Dedifferentiated amniotic fluid mesenchymal stem cell (primary cell): ENCODE measurements around the gene GNL2.
A peak's percentile ranks its signal among the peaks of the same experiment; 100 is the strongest.

ENCODE experiments used
- DNase-seq: peaks from one replicate; pipeline ENCODE4 v3.0.0-alpha.2; 2016; ENCODE audit errors: extremely low spot score

Gene GNL2

GRCh38 chr1:37595440-37596181 lies at the start of gene GNL2:
GNL2 (minus strand) TSS chr1:37595937; CDS start chr1:37595822, 115 bp downstream.
- peak; percentile 97 for DNase-seq

- DNase-seq, result no peak
Measured at GRCh38 chr1:37641059-37641458, 45.3 kb upstream of the GNL2 start.

DNA sequence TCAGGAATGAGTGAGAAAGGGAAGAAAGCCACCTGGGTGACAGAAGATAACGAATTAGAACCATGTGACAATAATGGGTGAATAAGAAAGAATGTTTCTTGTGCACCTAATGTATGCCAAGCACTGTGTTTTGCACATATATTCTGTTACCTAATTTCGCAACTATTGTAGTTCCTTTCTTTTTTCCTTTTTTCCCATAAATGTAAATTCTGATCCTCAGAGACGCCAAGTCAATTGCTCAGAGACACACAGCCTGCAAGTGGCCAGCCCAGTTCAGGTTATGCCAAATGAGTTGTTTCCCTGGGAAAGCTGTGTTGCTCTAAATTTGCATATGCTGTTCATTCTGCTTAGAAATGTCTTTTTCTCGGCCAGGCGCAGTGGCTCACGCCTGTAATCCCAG lies 40.7 kb upstream of the GNL2 start:
- no peak for DNase-seq

DNA sequence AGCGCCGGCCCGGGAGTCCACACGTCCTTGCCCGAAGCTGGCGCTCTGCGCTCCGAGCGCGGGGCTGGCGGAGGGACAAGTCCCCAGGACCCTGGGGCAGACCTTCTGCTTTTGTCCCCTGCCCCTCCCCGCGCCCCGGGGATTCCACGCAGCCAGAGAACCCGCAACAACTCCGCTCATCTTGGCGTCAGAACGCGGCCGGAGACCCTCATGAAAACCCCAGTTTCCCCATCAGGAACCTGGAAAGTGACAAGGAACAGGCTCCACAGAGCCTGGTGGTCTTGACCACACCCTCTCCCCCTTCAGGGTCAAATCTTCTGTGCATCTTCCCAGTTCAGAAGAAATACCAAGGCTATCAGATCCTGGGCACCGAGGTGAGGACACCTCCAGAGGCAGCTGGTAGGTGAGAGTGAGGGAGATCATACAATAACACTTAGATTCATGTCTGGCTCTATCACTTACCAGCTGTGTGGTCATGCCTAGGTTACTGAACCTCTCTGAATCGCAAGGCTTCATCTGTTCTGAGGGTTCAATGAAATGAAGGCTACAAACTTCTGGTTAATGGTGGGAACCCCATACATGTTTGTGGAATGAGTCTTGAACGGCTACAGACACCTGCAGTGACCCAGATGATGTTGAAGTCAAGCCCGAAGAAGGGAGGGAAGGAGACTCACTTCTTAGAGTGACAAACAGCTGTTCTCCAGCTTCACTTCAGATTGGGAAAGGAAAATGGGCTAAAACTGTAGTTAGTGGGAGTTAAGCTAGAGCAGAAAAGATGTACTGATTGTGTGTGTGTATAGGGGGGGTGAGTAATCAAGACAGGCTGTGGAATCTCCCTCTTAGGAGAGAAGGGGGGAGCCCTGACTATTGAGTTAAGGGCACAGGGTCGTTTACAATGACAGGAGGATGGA lies 39.5 kb upstream of the GNL2 start:
- no peak for DNase-seq

DNA sequence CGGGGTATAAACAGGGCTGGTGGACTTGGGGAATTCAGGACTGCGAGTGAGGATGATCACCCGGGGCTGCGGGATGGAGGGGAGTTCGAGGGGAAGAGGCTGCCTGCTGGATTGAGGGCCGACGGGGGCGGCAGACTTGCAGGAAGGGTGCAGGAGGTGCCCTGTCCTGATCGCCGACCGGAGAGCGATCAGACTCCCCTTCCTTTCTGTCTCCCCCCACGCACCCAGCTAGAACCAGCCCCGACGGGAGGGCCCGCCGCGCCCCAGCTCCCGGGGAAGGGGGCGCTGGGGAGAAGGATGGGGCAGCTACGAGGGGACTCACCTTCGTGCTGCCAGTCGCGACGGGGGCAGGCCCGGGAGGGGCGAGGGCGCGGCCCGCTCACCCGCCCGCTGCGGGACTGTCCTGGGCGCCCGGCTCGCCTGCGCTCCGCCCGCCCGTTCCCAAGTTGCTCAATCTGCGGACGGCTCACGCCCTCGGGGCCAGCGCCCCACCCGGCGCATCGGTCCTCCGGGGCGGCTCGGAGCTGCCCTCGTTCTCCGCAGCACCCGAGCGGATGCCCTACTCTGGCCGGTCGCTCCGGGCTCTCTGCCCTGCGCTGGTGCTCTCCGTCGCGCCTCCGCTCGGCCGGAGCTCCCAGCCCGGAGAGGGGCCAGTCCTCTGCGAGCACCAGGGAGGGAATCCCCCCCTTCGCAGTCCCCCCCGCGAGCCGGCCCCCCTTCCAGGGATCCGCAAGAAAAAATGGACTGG lies 38.7 kb upstream of the GNL2 start, which contains the start of gene RSPO1:
TSS of gene RSPO1 (minus strand) at position 649 of the 748 bp plus-strand sequence. CDS start 5,231 bp downstream, outside the sequence.
- DNase-seq, result no peak

DNA sequence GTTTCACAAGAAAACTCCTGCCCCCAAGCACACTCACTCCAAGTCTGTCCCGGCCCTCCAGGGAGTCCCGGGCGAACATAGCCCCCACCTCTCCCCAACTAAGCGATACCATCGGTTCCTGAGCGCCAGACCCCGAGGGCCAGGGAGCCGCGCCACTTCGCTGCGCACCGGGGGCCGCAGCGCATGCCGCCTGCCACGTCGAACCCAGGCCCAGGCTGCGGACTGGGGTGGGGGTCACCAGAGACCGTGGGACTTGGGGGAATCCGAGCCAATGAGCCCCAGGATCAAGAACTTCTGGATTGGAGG lies 38.2 kb upstream of the GNL2 start:
- DNase-seq, result no peak

GRCh38 chr1:37633040-37633937 lies 37.6 kb upstream of the GNL2 start:
- no peak for DNase-seq

DNA sequence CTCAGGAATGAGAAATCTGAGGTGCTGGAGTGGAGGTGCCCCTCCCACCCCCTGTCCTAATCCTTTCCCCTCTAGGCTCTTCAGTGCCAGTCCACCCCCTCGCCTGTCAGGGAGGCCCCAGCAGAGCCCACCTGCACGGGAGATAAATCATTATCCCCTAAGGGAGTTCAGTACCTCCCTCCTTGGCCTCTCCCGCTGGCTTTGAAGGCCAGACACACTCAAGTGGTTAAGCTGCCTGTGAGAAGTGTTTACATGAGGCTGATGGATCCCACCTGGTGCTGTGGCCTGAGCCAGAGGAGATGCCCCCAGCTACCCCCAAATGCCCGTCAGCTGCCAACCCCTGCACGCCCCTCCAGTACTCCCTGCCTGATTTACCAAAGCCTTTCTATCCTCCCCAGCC lies 35.3 kb upstream of the GNL2 start:
- DNase-seq, result no peak

DNA sequence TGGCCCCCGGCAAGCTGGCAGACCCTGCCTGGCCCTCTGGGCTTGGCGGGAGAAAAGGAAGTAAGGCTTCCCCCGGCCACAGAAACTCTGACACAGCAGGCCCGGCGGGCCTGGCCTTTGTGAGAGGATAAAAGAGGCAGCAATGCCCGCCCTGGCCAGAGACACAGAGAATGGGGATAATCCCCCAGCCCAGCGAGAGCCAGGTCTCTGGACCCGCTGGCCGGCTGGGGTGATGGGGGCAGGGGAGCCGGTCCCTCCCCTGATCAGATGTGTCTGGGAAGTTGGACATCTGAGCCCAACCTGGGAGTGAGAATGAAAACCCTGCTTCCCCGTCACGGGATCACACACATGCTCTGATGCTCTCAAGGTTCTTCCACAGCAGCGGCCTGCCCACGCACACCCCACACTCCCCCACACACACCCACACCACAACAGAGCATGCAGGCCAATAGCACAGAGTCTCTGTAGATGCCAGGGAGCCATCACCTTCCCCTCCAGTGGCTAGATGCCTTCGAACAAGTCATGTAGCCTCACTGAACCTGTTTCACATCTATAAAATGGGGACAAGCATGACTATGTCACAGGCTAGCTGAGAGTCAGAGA lies 34.8 kb upstream of the GNL2 start:
- no peak for DNase-seq

GRCh38 chr1:37629726-37630425 lies 34.1 kb upstream of the GNL2 start:
- DNase-seq, result no peak

DNA sequence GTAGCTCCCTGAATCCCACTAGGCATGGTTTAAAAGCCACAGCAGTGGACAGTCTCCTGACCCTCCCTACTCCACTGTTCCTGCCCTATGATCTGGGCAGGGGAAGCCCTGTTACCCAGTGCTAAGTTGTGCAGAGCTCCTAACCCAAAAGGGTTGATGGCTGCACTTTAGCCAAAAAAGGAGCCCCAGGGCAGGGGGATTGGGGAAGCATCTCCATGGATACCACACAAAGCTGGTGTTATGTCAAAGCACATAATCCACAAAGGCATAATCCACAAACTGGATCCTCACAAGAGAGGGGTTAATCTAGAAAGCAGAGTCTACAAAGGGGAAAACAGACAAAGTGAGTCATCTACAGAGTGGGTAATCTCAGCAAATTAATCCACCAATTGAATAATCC lies 33.3 kb upstream of the GNL2 start:
- no peak for DNase-seq

GRCh38 chr1:37628026-37628556 lies 32.4 kb upstream of the GNL2 start:
- DNase-seq, result no peak

DNA sequence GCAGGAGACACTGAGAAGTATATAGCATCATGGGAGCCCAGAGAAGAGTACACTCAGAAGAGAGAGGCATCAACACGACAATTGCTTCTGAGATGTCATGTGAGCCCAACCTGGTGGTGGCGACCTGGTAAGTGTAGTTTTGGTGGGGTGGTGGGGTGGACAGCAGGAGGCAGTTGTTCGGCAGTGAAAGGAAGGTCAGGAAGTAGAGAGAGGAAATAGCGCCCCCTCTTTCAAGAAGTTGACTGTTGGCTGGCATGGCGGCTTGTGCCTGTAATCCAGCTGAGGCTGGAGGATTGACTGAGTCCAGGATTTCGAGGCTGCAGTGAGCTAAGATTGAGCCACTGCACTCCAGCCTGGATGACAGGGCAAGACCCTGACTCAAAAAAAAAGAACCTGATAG lies 26.4 kb upstream of the GNL2 start:
- no peak for DNase-seq

- no peak for DNase-seq
Measured at GRCh38 chr1:37621326-37621870, 25.7 kb upstream of the GNL2 start.

GRCh38 chr1:37620707-37621106 lies 25.0 kb upstream of the GNL2 start:
- no peak for DNase-seq

GRCh38 chr1:37616330-37616729 lies 20.6 kb upstream of the GNL2 start:
- no peak for DNase-seq

- no peak for DNase-seq
Measured at GRCh38 chr1:37614105-37614504, 18.4 kb upstream of the GNL2 start.

DNA sequence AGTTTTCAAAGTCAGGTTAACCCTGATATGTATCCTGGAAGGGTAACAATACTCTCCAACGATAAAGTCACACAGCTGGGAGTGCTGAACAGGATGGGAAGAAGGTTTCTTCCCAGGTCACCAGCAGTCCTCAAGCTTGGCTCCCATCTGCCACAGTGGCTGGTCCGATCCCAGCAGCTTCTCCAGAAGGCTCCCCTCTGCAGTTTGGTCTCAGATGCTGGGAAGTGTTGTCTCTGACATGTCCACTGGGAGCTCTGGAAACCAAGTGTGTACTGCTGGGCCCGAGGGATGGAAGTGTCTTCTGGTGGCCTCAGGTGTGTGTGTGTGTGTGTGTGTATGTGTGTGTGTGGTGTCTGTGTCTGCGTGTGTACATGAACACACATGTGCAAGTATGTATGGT lies 16.4 kb upstream of the GNL2 start:
- DNase-seq, result no peak

DNA sequence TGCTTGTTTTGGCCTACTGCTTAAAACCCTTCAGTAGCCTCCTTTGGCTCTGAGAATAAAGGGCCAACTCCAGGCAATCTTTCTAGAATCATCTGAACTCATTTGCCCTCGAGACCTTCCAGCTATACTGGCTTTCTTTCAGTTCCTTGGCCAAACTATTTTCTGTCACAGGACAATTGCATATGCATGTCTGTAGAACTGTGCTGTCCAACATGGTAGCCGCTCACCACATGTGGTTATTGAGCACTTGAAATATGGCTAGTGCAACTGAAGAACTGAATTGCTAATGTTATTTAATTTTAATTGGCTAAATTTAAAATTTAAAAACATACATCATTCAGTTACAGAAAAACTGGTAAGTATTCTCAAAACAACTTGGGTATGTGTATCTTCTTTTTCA lies 14.3 kb upstream of the GNL2 start:
- no peak for DNase-seq

DNA sequence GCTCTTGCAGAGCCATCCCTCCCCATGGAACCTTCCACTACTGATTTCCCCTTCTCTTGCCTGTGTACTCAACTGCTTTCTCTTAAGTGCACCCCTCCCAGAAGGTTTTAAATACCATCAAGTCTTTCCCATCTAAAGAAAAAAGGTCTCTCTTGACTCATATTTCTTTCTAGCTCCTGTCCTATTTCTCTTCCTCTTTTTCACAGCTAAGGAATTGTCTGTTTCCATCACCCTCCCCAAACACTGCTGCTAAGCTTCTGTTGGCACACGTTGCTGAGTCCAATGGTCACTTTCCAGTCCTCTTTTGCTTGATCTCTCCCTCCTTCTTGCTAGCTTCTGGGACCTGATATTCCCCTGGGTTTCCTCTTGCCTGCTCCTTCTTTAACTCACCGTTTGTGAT lies 13.3 kb upstream of the GNL2 start:
- DNase-seq, result no peak
